ENCODE results near the gene ZFP91. TPM values are rescaled to one million over a fixed set of nuclear protein-coding genes. Genes with fewer than 3 reads are reported as not detected.

The ZFP91 gene
- total RNA-seq (31.2 TPM), polyA plus RNA-seq (ENCODE audit: insufficient read depth in 1 of 8, insufficient read length in 8 of 8, low replicate concordance in 1 of 8) (10 to 100 TPM; 32.0 to 46.6 (median 39.0) TPM)
- long read RNA-seq, donor 1, full-length matches to known transcripts = 1 of 1 reads
- long read RNA-seq, donor 1, partial matches to known transcripts = 0 of 1 reads
- long read RNA-seq, donor 1, other reads (novel, unspliced or antisense) = 0 of 1 reads
- long read RNA-seq, donor 2, full-length matches to known transcripts = 1 of 1 reads
- long read RNA-seq, donor 2, partial matches to known transcripts = 0 of 1 reads
- long read RNA-seq, donor 2, other reads (novel, unspliced or antisense) = 0 of 1 reads
- long read RNA-seq, donor 3, full-length matches to known transcripts = 8 of 8 reads
- long read RNA-seq, donor 3, partial matches to known transcripts = 0 of 8 reads
- long read RNA-seq, donor 3, other reads (novel, unspliced or antisense) = 0 of 8 reads
- long read RNA-seq, donor 4 = 0 reads
- long read RNA-seq, donor 5, full-length matches to known transcripts = 12 of 29 reads
- long read RNA-seq, donor 5, partial matches to known transcripts = 17 of 29 reads
- long read RNA-seq, donor 5, other reads (novel, unspliced or antisense) = 0 of 29 reads
- long read RNA-seq, donor 6, full-length matches to known transcripts = 1 of 12 reads
- long read RNA-seq, donor 6, partial matches to known transcripts = 11 of 12 reads
- long read RNA-seq, donor 6, other reads (novel, unspliced or antisense) = 0 of 12 reads
- long read RNA-seq, donor 7, full-length matches to known transcripts = 4 of 4 reads
- long read RNA-seq, donor 7, partial matches to known transcripts = 0 of 4 reads
- long read RNA-seq, donor 7, other reads (novel, unspliced or antisense) = 0 of 4 reads
- long read RNA-seq, donor 8, full-length matches to known transcripts = 3 of 3 reads
- long read RNA-seq, donor 8, partial matches to known transcripts = 0 of 3 reads
- long read RNA-seq, donor 8, other reads (novel, unspliced or antisense) = 0 of 3 reads
- long read RNA-seq, donor 9, full-length matches to known transcripts = 1 of 1 reads
- long read RNA-seq, donor 9, partial matches to known transcripts = 0 of 1 reads
- long read RNA-seq, donor 9, other reads (novel, unspliced or antisense) = 0 of 1 reads
- long read RNA-seq, donor 10, full-length matches to known transcripts = 2 of 7 reads
- long read RNA-seq, donor 10, partial matches to known transcripts = 5 of 7 reads
- long read RNA-seq, donor 10, other reads (novel, unspliced or antisense) = 0 of 7 reads
- long read RNA-seq, donor 11, full-length matches to known transcripts = 5 of 22 reads
- long read RNA-seq, donor 11, partial matches to known transcripts = 17 of 22 reads
- long read RNA-seq, donor 11, other reads (novel, unspliced or antisense) = 0 of 22 reads

GRCh38 chr11:58578635-58579191 lies at the start of gene ZFP91:
Gene ZFP91 (plus strand): TSS chr11:58579063. CDS start chr11:58579282, 219 bp downstream.
- peak; percentile 99 for DNase-seq
- Histone ChIP-seq H3K9me3 (replicated peaks; ENCODE audit: control insufficient read depth, low read depth, low read length) (no peaks in the 10 kb centered on the region), H3K27me3 (ENCODE audit: control insufficient read depth, insufficient read depth, low read length) (no peaks in the 10 kb centered on the region), H3K27ac (ENCODE audit: low read length) (peak within 1 kb of the TSS; percentile 100), H3K4me3 (ENCODE audit: low read length) (peak within 1 kb of the TSS; percentile 92), H3K4me1 (ENCODE audit: control insufficient read depth, insufficient read depth, low read length) (peaks cover 8% of the 10 kb centered on the region), H3K36me3 (ENCODE audit: control insufficient read depth, insufficient read depth, low read length) (no peaks in the 10 kb centered on the region)
- 0% methylated on average over 24 of the region's 51 CpGs for WGBS (ENCODE audit: insufficient coverage)

- H3K4me3 ChIP-seq (ENCODE audit: low read length) = no peak overlapping the region
- 80% methylated on average over 1 of the region's 3 CpGs for WGBS (ENCODE audit: insufficient coverage)
- no peak overlapping the region for H3K27ac ChIP-seq (ENCODE audit: low read length)
- peaks cover 2% of the 10 kb centered on the region for H3K9me3 ChIP-seq (replicated peaks; ENCODE audit: control insufficient read depth, low read depth, low read length)
- no peaks in the 10 kb centered on the region for H3K27me3 ChIP-seq (ENCODE audit: control insufficient read depth, insufficient read depth, low read length)
- no peak for DNase-seq
- H3K36me3 ChIP-seq (ENCODE audit: control insufficient read depth, insufficient read depth, low read length) = peaks cover 10% of the 10 kb centered on the region
- H3K4me1 ChIP-seq (ENCODE audit: control insufficient read depth, insufficient read depth, low read length) = no peaks in the 10 kb centered on the region
Measured at GRCh38 chr11:58530236-58530635, 48.6 kb upstream of the ZFP91 start.

- DNase-seq = no peak
- Histone ChIP-seq H3K27me3 (ENCODE audit: control insufficient read depth, insufficient read depth, low read length) (no peaks in the 10 kb centered on the region), H3K27ac (ENCODE audit: low read length) (no peak overlapping the region), H3K9me3 (replicated peaks; ENCODE audit: control insufficient read depth, low read depth, low read length) (peaks cover 2% of the 10 kb centered on the region), H3K4me1 (ENCODE audit: control insufficient read depth, insufficient read depth, low read length) (no peaks in the 10 kb centered on the region), H3K4me3 (ENCODE audit: low read length) (no peak overlapping the region), H3K36me3 (ENCODE audit: control insufficient read depth, insufficient read depth, low read length) (peaks cover 10% of the 10 kb centered on the region)
- 93% methylated on average over 25 of the region's 25 CpGs for WGBS (ENCODE audit: insufficient coverage)
Measured at GRCh38 chr11:58531865-58532341, 47.0 kb upstream of the ZFP91 start.

- Histone ChIP-seq H3K4me3 (ENCODE audit: low read length) (no peak overlapping the region), H3K4me1 (ENCODE audit: control insufficient read depth, insufficient read depth, low read length) (no peaks in the 10 kb centered on the region), H3K27ac (ENCODE audit: low read length) (no peak overlapping the region), H3K36me3 (ENCODE audit: control insufficient read depth, insufficient read depth, low read length) (peaks cover 17% of the 10 kb centered on the region), H3K9me3 (replicated peaks; ENCODE audit: control insufficient read depth, low read depth, low read length) (no peaks in the 10 kb centered on the region), H3K27me3 (ENCODE audit: control insufficient read depth, insufficient read depth, low read length) (no peaks in the 10 kb centered on the region)
- WGBS (ENCODE audit: insufficient coverage) = no CpG with 5 or more reads among the region's 1 CpG
- DNase-seq = no peak
Measured at GRCh38 chr11:58546841-58547240, 32.0 kb upstream of the ZFP91 start.

- DNase-seq = no peak
Measured at GRCh38 chr11:58549644-58550043, 29.2 kb upstream of the ZFP91 start.

GRCh38 chr11:58560842-58561241 lies 18.0 kb upstream of the ZFP91 start:
- H3K4me1 ChIP-seq (ENCODE audit: control insufficient read depth, insufficient read depth, low read length) = no peaks in the 10 kb centered on the region
- no CpG with 5 or more reads among the region's 2 CpGs for WGBS (ENCODE audit: insufficient coverage)
- H3K36me3 ChIP-seq (ENCODE audit: control insufficient read depth, insufficient read depth, low read length) = no peaks in the 10 kb centered on the region
- DNase-seq = no peak
- H3K27ac ChIP-seq (ENCODE audit: low read length) = no peak overlapping the region
- no peak overlapping the region for H3K4me3 ChIP-seq (ENCODE audit: low read length)
- H3K9me3 ChIP-seq (replicated peaks; ENCODE audit: control insufficient read depth, low read depth, low read length) = no peaks in the 10 kb centered on the region
- H3K27me3 ChIP-seq (ENCODE audit: control insufficient read depth, insufficient read depth, low read length) = no peaks in the 10 kb centered on the region

More at GRCh38 chr11:58549644-58550043, 29.2 kb upstream of the ZFP91 start:
- no peaks in the 10 kb centered on the region for H3K27me3 ChIP-seq (ENCODE audit: control insufficient read depth, insufficient read depth, low read length)
- H3K9me3 ChIP-seq (replicated peaks; ENCODE audit: control insufficient read depth, low read depth, low read length) = no peaks in the 10 kb centered on the region
- H3K4me1 ChIP-seq (ENCODE audit: control insufficient read depth, insufficient read depth, low read length) = no peaks in the 10 kb centered on the region
- H3K27ac ChIP-seq (ENCODE audit: low read length) = no peak overlapping the region
- no peak overlapping the region for H3K4me3 ChIP-seq (ENCODE audit: low read length)
- H3K36me3 ChIP-seq (ENCODE audit: control insufficient read depth, insufficient read depth, low read length) = peaks cover 20% of the 10 kb centered on the region
- 94% methylated on average over 4 of the region's 7 CpGs for WGBS (ENCODE audit: insufficient coverage)

- Histone ChIP-seq H3K36me3 (ENCODE audit: control insufficient read depth, insufficient read depth, low read length) (no peaks in the 10 kb centered on the region), H3K9me3 (replicated peaks; ENCODE audit: control insufficient read depth, low read depth, low read length) (no peaks in the 10 kb centered on the region), H3K27ac (ENCODE audit: low read length) (no peak overlapping the region), H3K27me3 (ENCODE audit: control insufficient read depth, insufficient read depth, low read length) (no peaks in the 10 kb centered on the region), H3K4me3 (ENCODE audit: low read length) (no peak overlapping the region), H3K4me1 (ENCODE audit: control insufficient read depth, insufficient read depth, low read length) (no peaks in the 10 kb centered on the region)
- no peak for DNase-seq
- 28% methylated on average over 2 of the region's 2 CpGs for WGBS (ENCODE audit: insufficient coverage)
Measured at GRCh38 chr11:58561394-58562098, 17.3 kb upstream of the ZFP91 start.

- no peak overlapping the region for H3K27ac ChIP-seq (ENCODE audit: low read length)
- DNase-seq = no peak
Measured at GRCh38 chr11:58562375-58562800, 16.5 kb upstream of the ZFP91 start.

GRCh38 chr11:58564231-58564630 lies 14.6 kb upstream of the ZFP91 start:
- Histone ChIP-seq H3K27me3 (ENCODE audit: control insufficient read depth, insufficient read depth, low read length) (no peaks in the 10 kb centered on the region), H3K4me1 (ENCODE audit: control insufficient read depth, insufficient read depth, low read length) (no peaks in the 10 kb centered on the region), H3K4me3 (ENCODE audit: low read length) (no peak overlapping the region), H3K36me3 (ENCODE audit: control insufficient read depth, insufficient read depth, low read length) (peaks cover 2% of the 10 kb centered on the region), H3K9me3 (replicated peaks; ENCODE audit: control insufficient read depth, low read depth, low read length) (no peaks in the 10 kb centered on the region), H3K27ac (ENCODE audit: low read length) (no peak overlapping the region)
- DNase-seq = no peak

More at GRCh38 chr11:58562375-58562800, 16.5 kb upstream of the ZFP91 start:
- Histone ChIP-seq H3K4me1 (ENCODE audit: control insufficient read depth, insufficient read depth, low read length) (no peaks in the 10 kb centered on the region), H3K4me3 (ENCODE audit: low read length) (no peak overlapping the region), H3K36me3 (ENCODE audit: control insufficient read depth, insufficient read depth, low read length) (no peaks in the 10 kb centered on the region), H3K9me3 (replicated peaks; ENCODE audit: control insufficient read depth, low read depth, low read length) (no peaks in the 10 kb centered on the region), H3K27me3 (ENCODE audit: control insufficient read depth, insufficient read depth, low read length) (no peaks in the 10 kb centered on the region)
